Peyer's patch (tissue), 4 donors: Measurements from ENCODE around the gene MITD1. TPM values are rescaled to one million over a fixed set of nuclear protein-coding genes. Genes with fewer than 3 reads are reported as not detected.
A peak's percentile ranks its signal among the peaks of the same experiment; 100 is the strongest.

Experiments
- DNase-seq, 3 donors: peaks; one replicate each; pipeline ENCODE4 v3.0.0-alpha.2; 2017 to 2019
- H3K27ac ChIP-seq, 4 donors: fragments of 200-600 bp; sonication (generic); one replicate each; pipeline ENCODE4 v1.5.1; 2016 to 2019
- H3K27me3 ChIP-seq, 2 donors: fragments of 200-600 bp; sonication (generic); one replicate each; pipeline ENCODE4 v1.5.1; 2019
- H3K36me3 ChIP-seq, 3 donors: fragments of 200-600 bp; sonication (generic); one replicate each; pipeline ENCODE4 v1.5.1; 2016 to 2019
- H3K4me1 ChIP-seq, 4 donors: fragments of 200-600 bp; sonication (generic); one replicate each; pipeline ENCODE4 v1.5.1; 2016 to 2019
- H3K4me3 ChIP-seq, 4 donors: fragments of 200-600 bp; sonication (generic); 1 replicate in 3 of 4; 2 replicates in 1 of 4; pipeline ENCODE4 v1.5.1; 2016 to 2019; ENCODE audit warnings: mild to moderate bottlenecking in 1 of 4
- H3K9me3 ChIP-seq, 4 donors: fragments of 200-600 bp; sonication (generic); one replicate each; pipeline ENCODE4 v1.5.1; 2016 to 2019; ENCODE audit warnings: mild to moderate bottlenecking in 1 of 4
- POLR2A ChIP-seq, 2 donors: fragments of 450-650 bp; IDR thresholded peaks; one replicate each; pipeline ENCODE4 v1.5.1; 2017; ENCODE audit warnings: antibody characterized with exemption in 2 of 2, mild to moderate bottlenecking in 2 of 2, moderate library complexity in 2 of 2
- total RNA-seq, 4 donors: library from RNA; depleted of rRNA; stranded (reverse); fragments of >200 nt; gene quantifications; one replicate each; pipeline ENCODE4 v1.1.0, GENCODE V29; 2016
- TF ChIP-seq, protein P1 (sequence below), 6 experiments: fragments of 450-650 bp in 4 of 6; fragments of 200-600 bp in 2 of 6; sonication (generic) in 1 of 6; IDR thresholded peaks; one replicate each; pipeline ENCODE4 v1.5.1; 2017 to 2019; ENCODE audit warnings: antibody characterized with exemption in 6 of 6, mild to moderate bottlenecking in 3 of 6, moderate library complexity in 1 of 6

MITD1 gene
- total RNA-seq, 4 donors from 2014 or later = 21.7 to 42.1 (median 34.0) TPM

DNA sequence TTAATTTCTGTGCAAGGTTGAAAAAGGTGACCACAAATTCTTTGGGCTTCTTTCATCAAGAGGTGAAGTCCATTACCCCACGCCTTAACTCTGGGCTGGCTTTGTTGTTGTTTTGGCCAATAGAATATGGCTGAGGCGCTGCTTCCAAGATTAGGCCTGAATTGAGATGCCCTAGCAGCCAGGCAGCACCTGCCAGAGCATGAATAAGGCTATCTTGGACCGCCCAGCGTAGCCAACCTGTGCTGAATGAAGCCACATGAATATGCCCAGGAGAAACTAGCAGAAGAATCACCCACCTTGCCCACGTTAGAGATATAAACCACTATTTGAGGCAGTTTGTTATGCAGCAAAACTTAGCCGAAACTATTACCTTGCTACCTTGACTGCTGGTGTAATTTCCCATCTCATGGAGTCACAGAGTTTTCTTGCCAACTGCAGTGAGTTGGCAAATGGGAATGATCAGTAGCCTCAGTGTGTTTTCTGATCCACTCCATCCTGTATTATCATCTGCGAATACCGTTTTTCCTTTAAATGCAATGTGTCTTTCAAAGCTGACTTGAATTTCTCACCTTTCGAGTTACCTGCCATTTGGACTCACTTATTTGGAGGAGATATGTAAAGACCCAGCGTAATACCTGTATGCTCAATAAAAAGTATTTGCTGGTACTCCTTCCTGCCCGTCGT, 26.8 kb downstream of the MITD1 start:
- no peaks in the 10 kb centered on the region for H3K36me3 ChIP-seq
- peaks cover 0 to 17% (median 8%) of the 10 kb centered on the region in 4 donors for H3K4me1 ChIP-seq
- TF ChIP-seq, protein P1, sequence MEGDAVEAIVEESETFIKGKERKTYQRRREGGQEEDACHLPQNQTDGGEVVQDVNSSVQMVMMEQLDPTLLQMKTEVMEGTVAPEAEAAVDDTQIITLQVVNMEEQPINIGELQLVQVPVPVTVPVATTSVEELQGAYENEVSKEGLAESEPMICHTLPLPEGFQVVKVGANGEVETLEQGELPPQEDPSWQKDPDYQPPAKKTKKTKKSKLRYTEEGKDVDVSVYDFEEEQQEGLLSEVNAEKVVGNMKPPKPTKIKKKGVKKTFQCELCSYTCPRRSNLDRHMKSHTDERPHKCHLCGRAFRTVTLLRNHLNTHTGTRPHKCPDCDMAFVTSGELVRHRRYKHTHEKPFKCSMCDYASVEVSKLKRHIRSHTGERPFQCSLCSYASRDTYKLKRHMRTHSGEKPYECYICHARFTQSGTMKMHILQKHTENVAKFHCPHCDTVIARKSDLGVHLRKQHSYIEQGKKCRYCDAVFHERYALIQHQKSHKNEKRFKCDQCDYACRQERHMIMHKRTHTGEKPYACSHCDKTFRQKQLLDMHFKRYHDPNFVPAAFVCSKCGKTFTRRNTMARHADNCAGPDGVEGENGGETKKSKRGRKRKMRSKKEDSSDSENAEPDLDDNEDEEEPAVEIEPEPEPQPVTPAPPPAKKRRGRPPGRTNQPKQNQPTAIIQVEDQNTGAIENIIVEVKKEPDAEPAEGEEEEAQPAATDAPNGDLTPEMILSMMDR (IDR thresholded peaks at IDR 0.05) = no peak
- TF ChIP-seq POLR2A (IDR thresholded peaks at IDR 0.05) = no peak
- peak overlapping the region; percentile 62 to 75 (median 68) for H3K4me3 ChIP-seq
- H3K27ac ChIP-seq = peak overlapping the region; percentile 84 to 91 (median 88)
- H3K27me3 ChIP-seq = no peaks in the 10 kb centered on the region
- H3K9me3 ChIP-seq = no peaks in the 10 kb centered on the region
- DNase-seq = no peak

DNA sequence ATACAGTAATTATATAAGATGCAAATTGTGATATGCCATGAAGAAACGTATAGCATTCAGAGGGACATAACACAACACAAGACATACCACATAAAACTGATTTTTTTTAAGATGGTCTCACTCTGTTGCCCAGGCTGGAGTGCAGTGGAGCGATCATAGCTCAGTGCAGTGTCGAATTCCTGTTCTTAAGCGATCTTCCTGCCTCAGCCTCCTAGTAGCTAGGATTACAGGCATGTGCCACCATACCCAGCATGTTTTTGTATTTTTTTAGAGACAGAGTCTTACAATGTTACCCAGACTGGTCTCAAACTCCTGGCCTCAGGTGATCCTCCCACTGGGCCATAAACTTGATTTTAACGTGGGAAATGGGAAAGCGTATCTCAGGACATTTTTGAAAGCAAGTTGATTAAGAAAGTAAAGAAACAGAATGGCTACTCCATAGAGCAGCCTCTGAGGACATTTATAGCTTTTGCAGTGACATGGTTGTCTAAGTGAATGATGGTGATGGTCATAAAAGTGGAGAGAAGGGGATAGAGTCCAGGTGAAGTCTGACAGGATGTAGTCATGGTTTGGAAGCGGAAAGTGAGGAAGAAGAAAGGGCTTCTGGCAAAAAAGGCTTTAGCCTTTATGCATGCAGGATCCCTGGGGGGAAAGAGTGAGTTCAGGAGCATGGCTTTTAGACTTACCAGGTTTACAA, 28.5 kb downstream of the MITD1 start:
- no peak for DNase-seq
- TF ChIP-seq, protein P1 (IDR thresholded peaks at IDR 0.05) = no peak
- no peak for TF ChIP-seq POLR2A (IDR thresholded peaks at IDR 0.05)
- Histone ChIP-seq H3K36me3 (no peaks in the 10 kb centered on the region), H3K27me3 (no peaks in the 10 kb centered on the region), H3K27ac (no peak overlapping the region), H3K4me3 (no peak overlapping the region), H3K9me3 (no peaks in the 10 kb centered on the region), H3K4me1 (peaks cover 0 to 17% (median 8%) of the 10 kb centered on the region in 4 donors)

DNA sequence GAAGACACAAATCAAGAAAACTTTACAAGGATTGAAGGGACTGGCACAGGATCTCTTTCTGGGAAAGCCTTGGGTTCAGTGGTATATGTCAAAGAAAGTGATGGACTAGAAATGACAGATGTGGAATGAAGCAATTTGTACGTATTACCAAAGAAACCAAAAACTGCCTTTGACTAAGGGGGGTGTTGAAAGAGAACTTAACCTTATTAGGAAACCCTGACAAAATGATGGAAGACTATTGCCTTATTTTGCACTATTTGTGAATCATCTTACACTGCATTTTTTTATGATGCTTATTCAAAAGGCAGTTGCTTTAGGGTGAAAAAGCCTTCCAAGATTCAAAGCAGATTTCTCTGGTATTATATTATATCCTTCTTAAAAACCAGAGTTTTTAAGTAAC, 30.2 kb downstream of the MITD1 start:
- no peak overlapping the region for H3K27ac ChIP-seq
- H3K4me1 ChIP-seq = peaks cover 0 to 10% (median 3%) of the 10 kb centered on the region in 4 donors
- no peaks in the 10 kb centered on the region for H3K27me3 ChIP-seq
- no peak for DNase-seq
- H3K9me3 ChIP-seq = no peaks in the 10 kb centered on the region
- TF ChIP-seq POLR2A (IDR thresholded peaks at IDR 0.05) = no peak
- TF ChIP-seq, protein P1 (IDR thresholded peaks at IDR 0.05) = no peak
- no peaks in the 10 kb centered on the region for H3K36me3 ChIP-seq
- H3K4me3 ChIP-seq = no peak overlapping the region

DNA sequence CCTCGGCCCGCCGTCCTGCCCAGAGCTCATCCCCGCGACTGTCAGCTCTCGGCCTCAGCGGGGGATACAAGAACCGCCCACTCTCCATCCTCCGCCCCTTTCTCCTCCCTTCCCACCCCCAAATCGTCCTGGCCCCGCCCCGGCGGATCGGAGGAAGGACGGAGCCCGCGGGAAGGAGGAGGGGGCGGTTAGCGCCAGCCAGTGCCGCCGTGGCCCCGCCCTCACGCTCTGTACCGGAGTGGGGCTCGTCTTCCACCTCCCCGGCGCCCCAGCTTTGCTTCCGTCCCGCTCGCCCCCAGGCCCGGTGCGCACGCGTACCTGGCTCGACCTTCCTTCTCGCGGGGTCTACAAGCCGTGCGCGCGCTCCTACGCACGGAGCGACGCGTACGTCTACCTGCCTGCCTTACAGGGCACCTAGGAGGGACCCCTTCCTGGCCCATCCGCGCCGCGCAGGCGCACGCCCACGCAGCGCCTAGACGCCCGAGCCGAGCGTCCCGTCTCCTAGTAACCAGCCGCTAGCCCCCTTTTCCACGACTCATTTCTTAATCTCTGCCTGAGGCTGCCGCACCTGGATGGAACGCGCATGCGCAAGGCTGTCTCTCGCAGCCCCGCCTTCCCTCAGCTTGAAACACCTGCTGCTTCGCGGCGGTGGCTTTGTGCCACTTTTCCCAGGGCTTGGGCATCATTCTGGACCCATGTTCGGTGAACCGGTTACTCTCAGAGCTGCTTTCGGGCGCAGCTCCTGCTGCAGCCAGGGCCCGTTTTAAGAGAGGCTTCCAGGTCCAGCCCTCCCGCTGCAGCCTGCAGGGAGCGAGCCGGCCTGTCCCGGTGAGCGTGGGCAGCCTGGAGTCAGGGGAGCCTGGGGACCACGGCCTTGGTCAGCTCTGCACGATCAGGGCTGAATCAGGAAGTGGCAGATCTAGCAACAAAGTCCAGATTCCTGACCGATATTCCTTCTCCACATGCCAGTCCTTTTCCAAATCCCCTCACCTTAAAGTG, 39.4 kb downstream of the MITD1 start, which contains the start of gene C2orf15:
C2orf15 (plus strand) TSS at position 598 of the 999 bp plus-strand sequence. CDS start 8,852 bp downstream, outside the sequence.
- H3K27ac ChIP-seq = peak within 1 kb of the TSS; percentile 89 to 96 (median 94)
- no peaks in the 10 kb centered on the region for H3K9me3 ChIP-seq
- H3K36me3 ChIP-seq = no peaks in the 10 kb centered on the region
- H3K4me1 ChIP-seq = peaks cover 0 to 4% (median 0%) of the 10 kb centered on the region in 4 donors
- peak within 1 kb of the TSS; percentile 60 to 85 (median 75) for H3K4me3 ChIP-seq
- DNase-seq = peak; percentile 98 to 99 (median 98)
- peak; percentile 81 to 96 for TF ChIP-seq POLR2A (IDR thresholded peaks at IDR 0.05)
- TF ChIP-seq, protein P1 (IDR thresholded peaks at IDR 0.05) = no peak
- no peaks in the 10 kb centered on the region for H3K27me3 ChIP-seq

- Histone ChIP-seq H3K4me1 (peaks cover 0 to 4% (median 0%) of the 10 kb centered on the region in 4 donors), H3K4me3 (peak overlapping the region; percentile 60 to 85 (median 75)), H3K27ac (peak overlapping the region; percentile 89 to 96 (median 94)), H3K9me3 (no peaks in the 10 kb centered on the region), H3K27me3 (no peaks in the 10 kb centered on the region), H3K36me3 (no peaks in the 10 kb centered on the region)
- no peak for DNase-seq
- TF ChIP-seq, protein P1 (IDR thresholded peaks at IDR 0.05) = no peak
- TF ChIP-seq POLR2A (IDR thresholded peaks at IDR 0.05) = no peak
Observed at GRCh38 chr2:99140860-99141109, 40.1 kb downstream of the MITD1 start.
